Adipocyte (in vitro differentiated cells): ENCODE data around the gene CHST12.
"Not testable (repeated sequence)": the region's sequence is repeated elsewhere in the genome, so short reads cannot be mapped to it uniquely, and the experiment has no call there.

Source experiments
- DNase-seq: peaks from one replicate; pipeline ENCODE4 v3.0.0-alpha.2; 2015; ENCODE audit warnings: low read depth
- H3K27me3 ChIP-seq: replicated peaks from 2 replicates; pipeline ENCODE4 v1.7.0; 2013; ENCODE audit warnings: mild to moderate bottlenecking, low read length, moderate library complexity; ENCODE audit not compliant: control insufficient read depth, insufficient read depth
- H3K36me3 ChIP-seq: 2 replicates; pipeline ENCODE4 v1.7.0; 2013; ENCODE audit warnings: low read length, mild to moderate bottlenecking, moderate library complexity; ENCODE audit not compliant: control insufficient read depth, insufficient read depth, severe bottlenecking
- H3K4me1 ChIP-seq: 2 replicates; pipeline ENCODE4 v1.7.0; 2013; ENCODE audit warnings: mild to moderate bottlenecking, low read length, moderate library complexity; ENCODE audit not compliant: control insufficient read depth, insufficient read depth
- H3K4me3 ChIP-seq: 2 replicates; pipeline ENCODE4 v1.7.0; 2013; ENCODE audit warnings: mild to moderate bottlenecking, low read length, moderate library complexity
- H3K9ac ChIP-seq: 2 replicates; pipeline ENCODE4 v1.7.0; 2013; ENCODE audit warnings: mild to moderate bottlenecking, low read length, moderate library complexity
- H3K9me3 ChIP-seq: 2 replicates; pipeline ENCODE4 v1.7.0; 2013; ENCODE audit warnings: mild to moderate bottlenecking, low read length, moderate library complexity; ENCODE audit not compliant: control insufficient read depth

The CHST12 gene

DNA sequence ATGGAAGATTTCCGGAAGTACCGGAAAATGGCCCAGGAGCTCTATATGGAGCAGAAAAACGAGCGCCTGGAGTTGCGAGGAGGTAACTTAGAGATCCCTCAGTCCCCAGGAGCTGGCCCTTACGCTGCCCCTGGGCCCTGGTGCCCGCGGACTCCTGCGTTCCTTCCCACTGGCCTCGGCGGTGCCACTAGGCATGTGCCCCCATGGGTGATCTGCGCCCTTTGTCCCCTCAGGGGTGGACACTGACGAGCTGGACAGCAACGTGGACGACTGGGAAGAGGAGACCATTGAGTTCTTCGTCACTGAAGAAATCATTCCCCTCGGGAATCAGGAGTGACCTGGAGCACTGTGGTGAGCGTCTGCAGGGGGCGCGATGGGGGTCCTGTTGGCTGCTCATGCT lies 24.2 kb upstream of the CHST12 start:
- Histone ChIP-seq H3K9ac (no peak overlapping the region), H3K9me3 (no peaks in the 10 kb centered on the region), H3K27me3 (no peaks in the 10 kb centered on the region), H3K4me1 (no peaks in the 10 kb centered on the region), H3K4me3 (no peak overlapping the region), H3K36me3 (peaks cover 74% of the 10 kb centered on the region)
- DNase-seq: no peak

DNA sequence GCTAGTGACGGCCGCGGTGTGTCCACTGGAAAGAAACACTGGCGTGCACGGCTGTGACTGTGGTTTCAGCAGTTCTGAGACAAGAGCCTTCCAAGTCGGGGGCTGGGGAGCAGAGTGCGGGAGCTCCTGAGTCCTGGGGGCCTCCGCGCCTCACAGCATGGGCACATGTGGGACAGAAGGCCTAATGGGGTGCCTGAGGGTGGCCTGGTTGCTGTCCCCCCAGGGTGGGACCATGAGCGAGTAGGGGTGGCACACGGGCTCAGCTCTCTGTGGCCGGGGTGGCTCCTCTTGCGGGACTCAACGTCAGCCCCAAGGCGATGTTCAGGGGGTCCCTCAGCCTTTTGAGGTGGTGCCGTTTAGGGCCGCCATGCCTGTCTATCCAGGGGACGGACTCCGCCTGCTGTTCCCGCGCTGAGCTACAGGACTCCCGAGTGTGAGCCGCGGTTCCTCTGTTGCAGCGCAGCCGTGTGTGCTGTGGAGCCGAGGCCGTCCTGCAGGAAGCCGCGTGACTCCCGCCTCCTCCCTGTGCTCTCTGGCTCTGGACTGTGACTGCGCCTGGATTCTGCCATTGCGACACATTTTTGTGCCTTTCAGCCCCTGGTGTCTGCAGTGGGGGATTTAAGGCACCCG lies 23.5 kb upstream of the CHST12 start:
- DNase-seq: no peak
- Histone ChIP-seq H3K36me3 (peaks cover 66% of the 10 kb centered on the region), H3K4me3 (no peak overlapping the region), H3K9ac (no peak overlapping the region), H3K9me3 (no peaks in the 10 kb centered on the region), H3K27me3 (no peaks in the 10 kb centered on the region), H3K4me1 (no peaks in the 10 kb centered on the region)

DNA sequence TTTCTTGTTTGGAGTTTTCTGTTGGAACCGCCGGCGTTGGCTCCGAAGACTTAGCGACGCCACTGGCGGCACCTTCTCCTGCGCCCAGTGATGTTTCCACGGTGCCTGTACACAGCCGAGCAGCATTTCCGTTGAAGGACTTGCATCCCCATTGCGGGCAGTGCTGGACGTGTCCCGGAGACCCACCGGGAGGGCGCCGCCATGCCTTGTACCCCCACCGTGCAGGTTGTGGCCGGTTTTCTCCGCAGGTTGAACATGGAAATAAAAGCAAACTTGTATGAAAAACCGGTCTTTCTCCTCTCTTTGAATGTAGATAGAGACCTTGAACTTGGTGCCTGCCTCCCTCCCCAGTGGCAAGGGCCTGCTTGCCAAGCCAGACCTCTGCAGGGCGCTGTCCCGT lies 22.9 kb upstream of the CHST12 start:
- Histone ChIP-seq H3K27me3 (no peaks in the 10 kb centered on the region), H3K4me3 (no peak overlapping the region), H3K9ac (no peak overlapping the region), H3K36me3 (peaks cover 61% of the 10 kb centered on the region), H3K4me1 (no peaks in the 10 kb centered on the region), H3K9me3 (no peaks in the 10 kb centered on the region)
- no peak for DNase-seq

DNA sequence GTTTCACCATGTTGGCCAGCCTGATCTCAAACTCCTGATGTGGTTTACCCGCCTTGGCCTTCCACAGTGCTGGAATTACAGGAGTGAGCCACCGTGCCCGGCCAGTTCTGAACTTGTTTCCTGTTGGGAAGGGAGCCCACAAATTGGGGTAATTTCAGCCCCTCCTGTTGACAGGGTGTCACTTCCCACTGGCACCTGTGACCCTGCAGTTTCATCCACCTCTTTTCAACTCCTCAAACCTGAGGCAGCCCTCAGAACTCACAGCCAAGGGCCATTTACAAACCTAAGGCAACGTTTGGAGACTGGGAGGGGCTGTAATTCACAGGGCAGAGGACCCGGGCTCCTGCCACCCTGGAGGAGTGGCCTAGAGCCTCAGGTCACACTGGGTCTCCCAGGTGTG lies 22.2 kb upstream of the CHST12 start:
- no peaks in the 10 kb centered on the region for H3K9me3 ChIP-seq
- no peak overlapping the region for H3K9ac ChIP-seq
- H3K36me3 ChIP-seq: peaks cover 54% of the 10 kb centered on the region
- H3K27me3 ChIP-seq: no peaks in the 10 kb centered on the region
- no peaks in the 10 kb centered on the region for H3K4me1 ChIP-seq
- no peak for DNase-seq
- no peak overlapping the region for H3K4me3 ChIP-seq

DNA sequence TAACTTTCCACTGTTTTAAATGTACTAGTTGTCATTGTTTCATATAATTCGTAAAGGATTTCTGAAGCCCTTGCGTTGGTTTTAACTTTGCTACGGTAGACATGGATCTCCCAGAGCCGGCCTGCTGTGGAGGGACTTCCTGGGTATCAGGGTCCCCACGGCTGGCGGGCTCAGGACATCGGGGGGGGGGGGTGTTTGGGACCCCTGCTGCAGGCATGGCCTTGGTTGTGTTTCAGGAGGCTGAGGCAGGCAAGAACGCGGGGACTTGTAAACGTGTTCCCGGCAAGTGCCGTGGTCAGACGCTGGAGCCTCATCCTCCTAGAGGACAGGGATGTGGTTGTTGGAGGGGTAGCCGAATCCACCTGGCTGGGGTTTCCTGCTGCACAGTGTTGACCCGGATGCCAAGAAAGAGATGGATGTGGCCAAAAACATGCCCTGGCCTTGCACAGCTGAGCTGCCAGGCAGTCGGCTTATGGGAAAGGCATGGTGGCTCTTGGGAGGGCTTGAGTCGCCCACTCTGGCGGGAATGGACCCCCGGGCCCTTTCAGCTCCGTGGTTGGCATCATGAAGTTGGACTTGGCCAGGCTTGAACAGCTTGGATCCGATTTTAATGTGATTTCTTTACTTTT lies 21.4 kb upstream of the CHST12 start:
- H3K27me3 ChIP-seq: no peaks in the 10 kb centered on the region
- no peak for DNase-seq
- H3K36me3 ChIP-seq: peaks cover 46% of the 10 kb centered on the region
- H3K9ac ChIP-seq: no peak overlapping the region
- H3K9me3 ChIP-seq: no peaks in the 10 kb centered on the region
- no peak overlapping the region for H3K4me3 ChIP-seq
- no peaks in the 10 kb centered on the region for H3K4me1 ChIP-seq

DNA sequence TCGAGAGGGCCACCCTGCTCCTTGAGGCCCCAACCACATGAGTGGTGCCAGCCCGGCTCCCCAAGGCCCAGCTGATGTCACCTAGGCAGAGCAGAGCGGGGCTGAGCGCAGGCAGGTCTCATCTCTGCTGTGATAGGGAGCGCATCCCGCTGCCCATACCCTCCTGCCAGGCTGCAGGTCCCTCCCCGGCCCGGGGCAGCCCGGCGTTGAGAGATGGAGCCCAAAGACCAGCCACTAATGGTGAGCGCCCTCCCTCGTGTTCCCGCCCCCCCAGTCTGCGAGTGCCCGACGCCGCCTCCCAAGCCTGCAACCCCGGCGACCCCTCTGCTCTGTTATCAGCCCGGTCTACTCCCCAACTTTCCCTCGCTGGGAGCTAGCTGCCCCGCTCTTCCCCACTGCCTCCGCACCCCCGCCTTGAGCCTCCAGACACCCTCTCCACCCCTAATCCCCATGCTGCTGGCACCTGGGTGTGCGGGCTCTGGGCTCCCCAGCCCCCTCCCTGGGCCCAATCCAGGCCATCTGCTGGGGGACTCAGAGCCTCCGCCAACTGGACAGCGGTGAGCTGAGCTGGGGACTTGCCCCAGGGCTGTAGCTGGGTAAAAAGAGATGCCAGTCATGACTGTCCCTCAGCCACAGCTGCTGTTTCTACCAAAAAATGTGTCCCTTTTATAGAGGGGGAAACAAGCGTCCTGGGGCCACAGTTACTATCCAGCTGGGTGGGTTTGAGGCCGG lies 19.7 kb upstream of the CHST12 start:
- H3K36me3 ChIP-seq: peaks cover 39% of the 10 kb centered on the region
- no peaks in the 10 kb centered on the region for H3K4me1 ChIP-seq
- no peaks in the 10 kb centered on the region for H3K27me3 ChIP-seq
- H3K9ac ChIP-seq: no peak overlapping the region
- DNase-seq: no peak
- H3K9me3 ChIP-seq: no peaks in the 10 kb centered on the region
- no peak overlapping the region for H3K4me3 ChIP-seq

DNA sequence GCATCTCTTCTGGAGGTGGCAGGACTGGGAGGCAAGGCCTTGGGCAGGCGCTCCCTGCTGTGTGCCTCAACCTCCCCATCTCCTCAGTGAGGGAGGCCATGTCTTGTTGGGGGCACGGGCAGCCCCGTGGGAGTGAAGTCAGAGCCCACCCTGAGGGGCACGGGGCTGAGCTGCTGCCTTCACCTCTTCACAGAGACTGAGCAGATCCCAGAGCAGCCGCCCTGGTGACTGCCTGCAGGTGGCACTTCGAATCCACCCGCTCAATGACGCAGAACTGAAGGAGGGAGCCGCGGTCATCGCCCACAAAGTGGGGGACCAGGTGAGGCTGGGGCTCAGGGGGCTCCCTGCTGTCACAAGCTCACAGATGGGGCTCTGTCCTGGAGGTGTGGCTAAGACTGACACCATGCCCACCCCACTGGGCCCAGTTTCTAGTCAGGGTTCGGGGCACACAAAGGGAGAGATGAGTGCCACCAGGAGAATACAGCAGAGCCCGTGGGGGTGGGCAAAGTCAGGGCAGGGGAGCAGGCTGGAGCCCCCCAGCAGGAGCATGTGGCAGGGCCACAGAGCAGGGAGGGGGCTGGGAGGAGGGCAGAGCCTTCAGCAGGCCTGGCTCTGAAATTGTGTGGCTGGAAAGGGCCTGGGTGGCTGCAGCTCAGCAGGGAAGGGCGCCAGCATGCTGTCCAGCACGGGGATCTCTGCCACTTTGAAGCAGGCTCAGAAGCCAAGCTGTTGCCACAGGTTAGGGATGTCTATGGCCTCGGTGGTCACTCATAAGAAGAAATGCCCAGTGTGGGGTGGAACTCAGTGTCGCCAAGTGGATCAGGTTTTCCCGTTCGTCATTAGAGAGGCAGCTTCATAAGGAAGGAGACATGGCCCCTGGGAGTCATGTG lies 18.8 kb upstream of the CHST12 start:
- H3K9me3 ChIP-seq: no peaks in the 10 kb centered on the region
- H3K4me1 ChIP-seq: no peaks in the 10 kb centered on the region
- H3K27me3 ChIP-seq: no peaks in the 10 kb centered on the region
- no peak overlapping the region for H3K9ac ChIP-seq
- DNase-seq: no peak
- peaks cover 30% of the 10 kb centered on the region for H3K36me3 ChIP-seq
- no peak overlapping the region for H3K4me3 ChIP-seq

DNA sequence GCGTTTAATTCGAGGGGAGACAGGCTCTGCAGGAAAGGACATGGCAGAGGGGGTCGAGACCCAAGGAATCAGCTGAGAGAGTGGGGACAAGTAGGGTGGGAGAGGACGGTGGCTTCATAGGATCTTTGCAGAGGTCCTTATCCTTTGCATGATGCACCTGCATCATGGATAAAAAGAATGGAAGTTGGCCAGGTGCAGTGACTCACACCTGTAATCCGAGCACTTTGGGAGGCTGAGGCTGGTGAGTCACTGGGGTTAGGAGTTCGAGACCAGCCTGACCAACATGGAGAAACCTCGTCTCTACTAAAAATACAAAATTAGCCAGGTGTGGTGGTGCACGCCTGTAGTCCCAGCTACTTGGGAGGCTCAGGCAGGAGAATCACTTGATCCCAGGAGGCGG lies 17.3 kb upstream of the CHST12 start:
- H3K4me3 ChIP-seq, H3K9me3 ChIP-seq, H3K9ac ChIP-seq, H3K27me3 ChIP-seq, DNase-seq, H3K4me1 ChIP-seq: not testable (repeated sequence)
- peaks cover 17% of the 10 kb centered on the region for H3K36me3 ChIP-seq

DNA sequence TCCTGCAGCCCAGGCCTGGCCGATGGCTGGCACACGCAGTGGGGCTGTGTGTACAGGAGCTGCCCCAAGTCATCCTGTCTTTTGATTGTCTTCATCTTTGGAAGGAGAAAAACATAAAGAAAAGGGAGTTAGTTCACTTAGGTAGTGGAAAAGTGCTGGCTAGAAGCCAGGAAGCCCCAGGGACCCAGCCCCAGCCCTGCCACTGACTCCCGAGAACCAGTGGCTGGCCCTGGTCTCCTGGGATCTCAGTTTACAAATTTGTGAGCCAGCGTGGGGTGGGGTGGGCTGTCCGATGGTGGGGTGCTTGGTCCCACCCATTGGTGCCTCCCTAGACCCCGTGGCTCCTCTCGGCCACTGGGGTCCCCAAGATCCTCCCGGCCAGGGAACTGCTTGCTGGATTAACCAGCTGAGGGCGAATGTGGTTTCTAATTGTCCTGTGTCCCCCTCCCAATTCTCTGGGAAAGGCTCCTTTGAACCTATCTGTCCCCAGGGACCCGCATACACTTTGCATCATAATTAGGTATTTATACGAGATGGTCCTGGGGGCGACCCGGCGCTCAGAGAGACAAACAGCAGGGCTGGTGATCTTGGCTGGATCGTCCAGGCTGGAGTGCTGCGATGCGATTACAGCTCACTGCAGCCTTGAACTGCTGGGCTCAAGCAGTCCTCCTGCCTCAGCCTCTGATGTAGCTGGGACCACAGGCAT lies 16.3 kb upstream of the CHST12 start:
- no peak for DNase-seq
- Histone ChIP-seq H3K4me3 (no peak overlapping the region), H3K27me3 (no peaks in the 10 kb centered on the region), H3K36me3 (peaks cover 7% of the 10 kb centered on the region), H3K4me1 (no peaks in the 10 kb centered on the region), H3K9ac (no peak overlapping the region), H3K9me3 (no peaks in the 10 kb centered on the region)

DNA sequence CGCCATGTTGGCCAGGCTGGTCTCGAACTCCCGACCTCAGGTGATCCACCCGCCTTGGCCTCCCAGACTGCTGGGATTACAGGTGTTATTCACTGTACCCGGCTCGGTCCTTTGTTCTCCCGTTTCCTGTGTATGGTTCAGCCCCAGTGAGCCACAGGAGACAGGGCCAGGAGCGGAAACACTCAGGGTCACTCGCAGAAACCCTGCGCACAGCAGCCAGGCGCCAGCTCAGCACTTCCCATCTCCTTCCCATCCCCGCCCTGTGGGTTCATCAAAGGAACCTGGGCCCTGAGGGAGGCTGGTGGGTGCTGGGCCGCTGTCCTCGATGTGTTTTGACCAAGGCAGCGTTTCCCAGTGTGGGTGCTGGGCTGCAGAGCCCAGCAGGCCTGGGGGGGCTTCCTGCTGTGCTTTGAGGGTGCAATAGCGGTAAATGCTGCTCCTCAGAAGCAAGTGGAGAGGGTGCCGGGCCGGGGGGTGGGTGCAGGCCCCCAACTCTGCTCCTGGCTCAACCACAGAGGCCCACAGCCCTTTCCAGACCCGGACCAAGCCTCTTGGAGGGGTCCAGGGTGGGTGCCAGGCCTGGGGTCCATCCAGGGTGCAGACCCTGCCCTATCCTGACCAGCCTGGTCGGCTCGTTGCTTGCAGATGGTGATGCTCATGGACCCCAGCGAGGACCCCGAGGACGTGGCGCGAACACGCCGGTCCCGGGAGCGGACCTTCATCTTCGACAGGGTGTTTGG lies 15.3 kb upstream of the CHST12 start:
- Histone ChIP-seq H3K4me3 (no peak overlapping the region), H3K4me1 (no peaks in the 10 kb centered on the region), H3K36me3 (peaks cover 2% of the 10 kb centered on the region), H3K27me3 (no peaks in the 10 kb centered on the region), H3K9me3 (no peaks in the 10 kb centered on the region), H3K9ac (no peak overlapping the region)
- DNase-seq: no peak
